WTC11 (cell line): Measurements from ENCODE around the gene GLT6D1.

Source experiments
- ATF1 ChIP-seq: sonication (generic); formaldehyde crosslinking; IDR thresholded peaks from 2 replicates; pipeline ENCODE4 v1.8.1; 2023; ENCODE audit warnings: mild to moderate bottlenecking, moderate library complexity, missing genetic modification reagents
- ELF4 ChIP-seq: sonication (generic); formaldehyde crosslinking; IDR thresholded peaks from 2 replicates; pipeline ENCODE4 v1.8.1; 2022; ENCODE audit warnings: low read depth, mild to moderate bottlenecking, moderate library complexity, missing genetic modification reagents
- NFYB ChIP-seq: sonication (generic); formaldehyde crosslinking; conservative IDR thresholded peaks from 2 replicates; pipeline ENCODE4 v1.8.0; 2022; ENCODE audit warnings: low read depth, missing genetic modification reagents
- ZNF425 ChIP-seq: fragments of 250-450 bp; sonication (Bioruptor Pico); conservative IDR thresholded peaks from 2 replicates; pipeline ENCODE4 v1.9.0; 2021; ENCODE audit warnings: mild to moderate bottlenecking
- ZNF512 ChIP-seq: sonication (generic); formaldehyde crosslinking; IDR thresholded peaks from 2 replicates; pipeline ENCODE4 v1.8.1; 2022; ENCODE audit warnings: missing genetic modification reagents, borderline replicate concordance
- TF ChIP-seq, protein P1 (sequence below): sonication (generic); formaldehyde crosslinking; IDR thresholded peaks from 2 replicates; pipeline ENCODE4 v1.8.0; 2023; ENCODE audit warnings: mild to moderate bottlenecking, missing genetic modification reagents
- TF ChIP-seq, protein P2 (sequence below): fragments of 200-600 bp; IDR thresholded peaks from 2 replicates; pipeline ENCODE4 v1.8.0; 2022; ENCODE audit warnings: antibody characterized with exemption

DNA sequence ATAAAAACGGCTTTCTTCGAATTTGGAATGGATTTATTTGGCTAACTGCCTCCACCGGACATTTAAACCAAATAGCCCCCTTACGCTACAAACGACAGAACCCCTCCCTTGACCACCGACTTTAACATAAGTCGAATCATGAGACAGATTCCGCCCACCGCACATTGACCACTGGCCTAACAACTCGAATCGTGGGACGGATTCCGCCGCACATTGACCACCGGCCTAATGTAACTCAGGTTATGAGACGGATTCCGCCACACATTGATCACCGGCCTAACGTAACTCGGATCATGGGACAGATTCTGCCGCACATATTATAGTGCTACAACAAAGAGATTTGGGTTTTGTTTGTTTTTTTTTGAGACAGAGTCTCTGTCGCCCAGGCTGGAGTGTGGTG lies 21.1 kb upstream of the GLT6D1 start:
- TF ChIP-seq, protein P1, sequence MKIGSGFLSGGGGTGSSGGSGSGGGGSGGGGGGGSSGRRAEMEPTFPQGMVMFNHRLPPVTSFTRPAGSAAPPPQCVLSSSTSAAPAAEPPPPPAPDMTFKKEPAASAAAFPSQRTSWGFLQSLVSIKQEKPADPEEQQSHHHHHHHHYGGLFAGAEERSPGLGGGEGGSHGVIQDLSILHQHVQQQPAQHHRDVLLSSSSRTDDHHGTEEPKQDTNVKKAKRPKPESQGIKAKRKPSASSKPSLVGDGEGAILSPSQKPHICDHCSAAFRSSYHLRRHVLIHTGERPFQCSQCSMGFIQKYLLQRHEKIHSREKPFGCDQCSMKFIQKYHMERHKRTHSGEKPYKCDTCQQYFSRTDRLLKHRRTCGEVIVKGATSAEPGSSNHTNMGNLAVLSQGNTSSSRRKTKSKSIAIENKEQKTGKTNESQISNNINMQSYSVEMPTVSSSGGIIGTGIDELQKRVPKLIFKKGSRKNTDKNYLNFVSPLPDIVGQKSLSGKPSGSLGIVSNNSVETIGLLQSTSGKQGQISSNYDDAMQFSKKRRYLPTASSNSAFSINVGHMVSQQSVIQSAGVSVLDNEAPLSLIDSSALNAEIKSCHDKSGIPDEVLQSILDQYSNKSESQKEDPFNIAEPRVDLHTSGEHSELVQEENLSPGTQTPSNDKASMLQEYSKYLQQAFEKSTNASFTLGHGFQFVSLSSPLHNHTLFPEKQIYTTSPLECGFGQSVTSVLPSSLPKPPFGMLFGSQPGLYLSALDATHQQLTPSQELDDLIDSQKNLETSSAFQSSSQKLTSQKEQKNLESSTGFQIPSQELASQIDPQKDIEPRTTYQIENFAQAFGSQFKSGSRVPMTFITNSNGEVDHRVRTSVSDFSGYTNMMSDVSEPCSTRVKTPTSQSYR (CRISPR knock-in tag) = no peak
- TF ChIP-seq ELF4 = no peak
- TF ChIP-seq, protein P2, sequence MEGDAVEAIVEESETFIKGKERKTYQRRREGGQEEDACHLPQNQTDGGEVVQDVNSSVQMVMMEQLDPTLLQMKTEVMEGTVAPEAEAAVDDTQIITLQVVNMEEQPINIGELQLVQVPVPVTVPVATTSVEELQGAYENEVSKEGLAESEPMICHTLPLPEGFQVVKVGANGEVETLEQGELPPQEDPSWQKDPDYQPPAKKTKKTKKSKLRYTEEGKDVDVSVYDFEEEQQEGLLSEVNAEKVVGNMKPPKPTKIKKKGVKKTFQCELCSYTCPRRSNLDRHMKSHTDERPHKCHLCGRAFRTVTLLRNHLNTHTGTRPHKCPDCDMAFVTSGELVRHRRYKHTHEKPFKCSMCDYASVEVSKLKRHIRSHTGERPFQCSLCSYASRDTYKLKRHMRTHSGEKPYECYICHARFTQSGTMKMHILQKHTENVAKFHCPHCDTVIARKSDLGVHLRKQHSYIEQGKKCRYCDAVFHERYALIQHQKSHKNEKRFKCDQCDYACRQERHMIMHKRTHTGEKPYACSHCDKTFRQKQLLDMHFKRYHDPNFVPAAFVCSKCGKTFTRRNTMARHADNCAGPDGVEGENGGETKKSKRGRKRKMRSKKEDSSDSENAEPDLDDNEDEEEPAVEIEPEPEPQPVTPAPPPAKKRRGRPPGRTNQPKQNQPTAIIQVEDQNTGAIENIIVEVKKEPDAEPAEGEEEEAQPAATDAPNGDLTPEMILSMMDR = no peak
- TF ChIP-seq ATF1 (CRISPR knock-in tag) = no peak
- no peak for TF ChIP-seq ZNF425 (CRISPR knock-in tag)
- no peak for TF ChIP-seq NFYB (CRISPR knock-in tag)
- TF ChIP-seq ZNF512 = no peak
